ENCODE results near the gene MAS1L. TPM values are rescaled to one million over a fixed set of nuclear protein-coding genes. Genes with fewer than 3 reads are reported as not detected.

The MAS1L gene, protein sequence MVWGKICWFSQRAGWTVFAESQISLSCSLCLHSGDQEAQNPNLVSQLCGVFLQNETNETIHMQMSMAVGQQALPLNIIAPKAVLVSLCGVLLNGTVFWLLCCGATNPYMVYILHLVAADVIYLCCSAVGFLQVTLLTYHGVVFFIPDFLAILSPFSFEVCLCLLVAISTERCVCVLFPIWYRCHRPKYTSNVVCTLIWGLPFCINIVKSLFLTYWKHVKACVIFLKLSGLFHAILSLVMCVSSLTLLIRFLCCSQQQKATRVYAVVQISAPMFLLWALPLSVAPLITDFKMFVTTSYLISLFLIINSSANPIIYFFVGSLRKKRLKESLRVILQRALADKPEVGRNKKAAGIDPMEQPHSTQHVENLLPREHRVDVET
- not detected for total RNA-seq

DNA sequence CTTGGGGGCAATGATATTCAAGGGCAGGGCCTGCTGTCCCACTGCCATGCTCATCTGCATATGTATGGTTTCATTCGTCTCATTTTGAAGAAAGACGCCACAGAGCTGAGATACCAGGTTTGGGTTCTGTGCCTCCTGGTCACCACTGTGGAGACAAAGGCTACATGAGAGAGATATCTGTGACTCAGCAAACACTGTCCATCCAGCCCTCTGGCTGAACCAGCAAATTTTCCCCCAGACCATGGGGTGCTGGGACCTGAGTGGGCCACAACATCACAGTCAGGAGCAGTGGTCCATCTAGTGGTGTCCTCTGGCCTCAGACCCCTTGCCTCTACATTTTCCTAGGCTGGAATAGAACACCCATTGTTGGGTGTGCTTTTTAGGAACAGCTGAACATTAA, at the start of gene MAS1L:
Gene MAS1L, minus strand, starts transcription at position 297 of the 400 bp plus-strand sequence. Its CDS starts 54 bp downstream, at position 243.
- no peak for DNase-seq (ENCODE audit: low spot score)
- no peak for ATAC-seq

DNA sequence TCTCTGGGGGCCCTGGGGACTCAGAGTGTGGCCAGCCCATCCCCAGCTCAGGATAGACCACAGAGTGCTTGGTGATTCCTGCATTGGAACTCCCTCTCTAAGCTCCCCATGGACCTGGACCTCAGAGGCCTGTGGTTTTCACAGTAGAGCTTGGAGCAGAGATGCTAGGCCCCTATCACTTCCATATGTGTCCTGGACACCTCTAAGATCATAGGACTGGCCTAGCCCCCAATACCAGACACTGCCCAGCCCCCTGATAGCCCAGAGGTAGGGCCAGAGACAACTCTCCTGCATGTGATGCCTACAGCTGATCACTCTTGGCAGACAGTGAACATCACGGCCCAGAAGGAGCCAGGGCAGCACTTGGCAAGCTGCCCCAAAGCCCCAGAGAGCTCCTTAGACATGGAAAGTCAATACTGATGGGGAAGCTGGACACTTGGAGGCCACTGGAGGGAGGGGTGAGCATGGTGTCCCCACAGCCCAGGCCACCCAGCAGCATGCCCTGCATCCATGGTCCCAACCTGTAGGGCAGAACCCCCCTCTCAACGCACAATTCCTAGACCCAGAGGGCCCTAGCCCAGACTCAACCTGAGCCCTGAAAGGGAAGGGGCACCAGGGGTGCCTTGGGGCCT, 44.7 kb upstream of the MAS1L start:
- ATAC-seq (no peak), DNase-seq (ENCODE audit: low spot score) (no peak)

DNA sequence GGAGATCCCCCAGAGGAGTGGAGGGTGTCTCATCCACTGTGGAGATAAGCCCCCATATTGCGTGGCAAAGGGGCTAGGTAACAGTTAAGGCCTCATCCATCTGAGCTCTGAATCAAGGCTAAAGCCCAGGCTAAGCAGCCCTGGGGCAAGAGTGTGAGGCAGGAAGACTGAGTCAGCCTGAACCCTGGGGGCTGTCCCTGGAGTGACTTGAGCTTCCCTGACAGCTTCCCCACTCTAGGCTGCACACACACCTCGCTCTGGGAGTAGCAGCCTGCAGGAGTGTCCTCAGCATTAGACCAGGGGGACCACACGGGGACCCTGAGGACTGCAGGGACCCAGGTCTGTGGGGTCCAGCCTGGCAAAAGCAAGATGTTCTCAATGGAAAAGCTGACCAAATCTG, 43.9 kb upstream of the MAS1L start:
- no peak for ATAC-seq
- no peak for DNase-seq (ENCODE audit: low spot score)

DNA sequence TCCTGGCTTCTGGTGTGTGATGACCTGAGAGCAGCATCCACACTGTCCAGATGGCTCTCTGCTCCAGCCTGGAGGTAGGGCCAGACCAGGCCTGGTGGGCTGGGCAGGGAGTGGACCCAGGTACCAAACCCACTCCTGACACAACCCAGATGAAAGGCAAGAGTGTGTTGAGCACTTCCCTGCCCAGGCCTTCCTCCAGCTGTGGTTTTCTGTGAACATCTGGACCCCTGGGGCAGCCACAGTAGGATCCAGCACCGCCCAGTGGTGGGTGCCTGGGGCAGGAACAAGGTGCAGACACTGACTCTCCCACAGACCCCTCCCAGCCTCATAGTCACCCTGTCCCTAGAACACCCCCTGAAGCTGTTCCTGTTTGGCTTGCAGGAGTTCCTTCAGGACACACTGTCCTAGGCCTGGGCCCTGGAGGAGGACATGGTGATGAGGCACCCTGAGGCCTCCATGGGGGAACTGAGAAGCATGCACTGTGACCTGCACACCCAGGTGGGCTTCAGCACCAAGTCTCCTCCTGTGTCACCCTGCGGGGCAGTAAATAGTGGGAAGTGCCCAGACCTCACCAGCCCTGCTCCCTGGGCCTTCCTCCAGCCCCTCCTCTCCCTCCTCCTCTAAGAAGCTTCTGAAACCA, 43.0 kb upstream of the MAS1L start:
- DNase-seq (ENCODE audit: low spot score) = no peak

DNA sequence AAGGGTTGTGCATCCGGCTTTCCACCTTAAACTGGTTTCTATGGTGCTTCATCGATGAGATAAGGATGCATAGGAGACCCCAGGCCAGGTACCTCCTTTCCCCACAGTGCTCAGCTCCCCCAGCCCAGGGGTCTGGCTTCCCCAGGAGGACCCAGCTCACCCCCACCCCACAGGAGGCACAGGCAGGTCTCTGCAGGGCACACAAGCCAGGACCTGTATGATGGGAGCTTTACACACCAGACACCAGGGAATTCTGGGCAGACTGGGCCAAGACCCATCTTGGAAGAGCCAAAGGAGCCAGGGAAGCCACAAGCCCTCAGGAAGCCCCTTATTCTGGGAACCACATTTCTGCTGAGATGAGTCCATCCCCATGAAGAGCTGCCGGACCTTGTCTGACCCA, 42.2 kb upstream of the MAS1L start:
- no peak for ATAC-seq

More for the DNA sequence above, 43.0 kb upstream of the MAS1L start:
- no peak for ATAC-seq

DNA sequence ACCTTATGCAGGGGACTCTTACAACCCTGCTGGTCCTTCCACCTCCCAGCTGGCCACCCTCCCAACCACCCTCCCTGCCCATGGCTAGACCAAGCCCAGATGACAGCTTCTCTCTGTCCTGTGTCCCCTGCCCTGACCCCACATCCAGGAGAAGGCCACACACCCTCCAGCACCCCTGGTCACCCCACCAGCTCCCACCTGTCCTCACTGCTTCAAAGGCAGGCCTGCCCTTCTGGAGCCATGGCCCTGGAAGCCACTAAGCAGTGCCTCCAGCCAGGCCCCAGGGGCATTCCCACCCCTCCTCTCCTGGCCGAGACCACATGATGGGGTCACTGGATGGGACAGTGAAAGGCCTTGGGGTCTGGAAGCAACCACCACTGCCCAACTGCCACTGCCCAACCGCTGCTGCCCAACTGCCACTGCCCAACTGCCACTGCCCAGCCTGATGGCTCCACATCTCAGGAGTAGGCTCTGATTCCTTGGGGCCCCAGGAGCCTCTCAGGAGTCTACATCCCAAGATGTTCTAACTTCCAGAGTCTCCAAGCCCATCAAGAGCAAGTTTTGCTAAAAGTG, 41.3 kb upstream of the MAS1L start:
- DNase-seq (ENCODE audit: low spot score) = no peak
- ATAC-seq = no peak

More for the DNA sequence above, 42.2 kb upstream of the MAS1L start:
- DNase-seq (ENCODE audit: low spot score) = no peak

DNA sequence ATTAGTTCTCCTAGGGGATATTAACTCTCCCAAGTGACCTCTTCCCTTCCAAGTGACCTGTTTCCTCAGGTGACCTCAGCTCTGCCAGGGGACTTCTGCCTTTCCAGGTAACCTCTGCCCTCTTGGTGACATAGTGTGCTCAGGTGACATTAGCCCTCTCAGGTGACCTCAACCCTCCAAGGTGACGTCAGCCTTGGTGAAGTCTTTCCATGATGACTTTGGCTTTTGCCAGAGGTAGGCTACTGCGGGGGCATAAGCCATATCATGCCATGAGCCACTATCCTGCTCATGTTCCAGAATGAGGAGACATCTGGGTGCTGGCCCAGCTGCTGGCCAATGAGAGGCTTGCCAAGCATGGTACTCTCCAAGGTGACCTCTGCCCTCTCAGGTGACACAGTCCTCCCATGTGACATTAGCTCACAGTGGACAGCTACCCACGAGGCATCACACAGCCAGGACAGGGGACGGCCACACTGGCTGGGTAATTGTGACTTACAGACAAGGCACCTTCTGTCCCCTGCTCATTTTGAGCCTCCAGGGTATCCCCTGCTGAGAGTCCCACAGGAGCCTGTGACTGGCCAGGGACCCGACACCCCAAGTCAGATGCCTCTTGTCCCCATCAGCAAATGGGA, 40.7 kb upstream of the MAS1L start:
- ATAC-seq = peak; percentile 55

DNA sequence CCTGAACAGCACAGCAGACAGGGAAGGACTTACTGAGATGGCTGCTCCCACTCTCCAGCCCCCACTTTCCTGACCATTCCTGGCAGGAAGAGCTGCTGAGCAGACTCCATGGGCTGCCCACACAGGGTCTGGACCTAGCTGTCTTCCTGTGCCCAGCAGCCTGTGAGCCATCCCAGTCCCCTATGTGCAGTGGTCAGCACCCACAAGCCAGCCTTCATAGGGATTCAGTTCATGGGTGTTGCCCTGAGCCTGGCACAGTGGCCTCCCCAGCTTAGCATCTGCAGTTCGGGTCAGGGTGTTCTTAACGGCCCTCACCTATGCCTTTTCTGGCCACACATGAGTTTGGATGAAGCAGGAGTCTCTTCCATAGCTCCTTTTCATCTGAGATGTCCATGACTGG, 39.8 kb upstream of the MAS1L start:
- DNase-seq (ENCODE audit: low spot score) = no peak
- no peak for ATAC-seq

More for the DNA sequence above, 40.7 kb upstream of the MAS1L start:
- no peak for DNase-seq (ENCODE audit: low spot score)

DNA sequence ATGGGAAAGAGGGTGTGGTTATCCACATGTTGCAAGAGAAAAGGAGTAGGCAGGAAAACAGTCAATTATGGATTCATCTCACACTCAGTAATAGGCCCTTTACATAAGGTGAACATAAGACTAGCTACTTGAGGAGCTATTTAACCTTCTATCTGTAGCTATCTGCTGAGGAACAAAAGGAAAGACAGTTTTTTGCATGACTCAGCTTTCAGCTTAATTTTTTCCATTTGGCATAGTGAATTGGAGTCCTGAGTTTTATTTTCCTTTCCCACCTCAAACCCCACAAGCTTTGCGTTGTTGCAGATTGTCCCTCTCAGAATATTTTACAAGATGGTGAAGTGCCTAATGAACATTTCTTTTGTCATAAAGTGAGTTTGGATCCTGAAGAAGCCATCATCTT, 39.4 kb upstream of the MAS1L start:
- ATAC-seq = no peak
- no peak for DNase-seq (ENCODE audit: low spot score)

DNA sequence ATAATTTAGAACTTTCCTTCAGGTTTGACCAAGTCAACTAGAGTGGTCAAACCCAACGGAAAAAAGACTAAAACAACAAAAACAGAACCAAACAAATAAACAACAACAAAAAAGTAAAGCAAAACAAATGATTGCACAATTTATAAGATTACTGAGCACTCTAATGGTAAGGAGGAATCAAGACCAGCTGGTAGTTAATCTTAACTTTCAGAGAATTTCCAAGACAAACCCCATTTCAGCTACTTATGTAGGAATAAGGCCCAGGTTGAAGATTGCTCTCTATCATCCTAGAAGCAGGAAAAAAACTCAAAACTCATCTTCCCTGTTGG, 37.5 kb upstream of the MAS1L start:
- DNase-seq (ENCODE audit: low spot score) (no peak), ATAC-seq (no peak)

DNA sequence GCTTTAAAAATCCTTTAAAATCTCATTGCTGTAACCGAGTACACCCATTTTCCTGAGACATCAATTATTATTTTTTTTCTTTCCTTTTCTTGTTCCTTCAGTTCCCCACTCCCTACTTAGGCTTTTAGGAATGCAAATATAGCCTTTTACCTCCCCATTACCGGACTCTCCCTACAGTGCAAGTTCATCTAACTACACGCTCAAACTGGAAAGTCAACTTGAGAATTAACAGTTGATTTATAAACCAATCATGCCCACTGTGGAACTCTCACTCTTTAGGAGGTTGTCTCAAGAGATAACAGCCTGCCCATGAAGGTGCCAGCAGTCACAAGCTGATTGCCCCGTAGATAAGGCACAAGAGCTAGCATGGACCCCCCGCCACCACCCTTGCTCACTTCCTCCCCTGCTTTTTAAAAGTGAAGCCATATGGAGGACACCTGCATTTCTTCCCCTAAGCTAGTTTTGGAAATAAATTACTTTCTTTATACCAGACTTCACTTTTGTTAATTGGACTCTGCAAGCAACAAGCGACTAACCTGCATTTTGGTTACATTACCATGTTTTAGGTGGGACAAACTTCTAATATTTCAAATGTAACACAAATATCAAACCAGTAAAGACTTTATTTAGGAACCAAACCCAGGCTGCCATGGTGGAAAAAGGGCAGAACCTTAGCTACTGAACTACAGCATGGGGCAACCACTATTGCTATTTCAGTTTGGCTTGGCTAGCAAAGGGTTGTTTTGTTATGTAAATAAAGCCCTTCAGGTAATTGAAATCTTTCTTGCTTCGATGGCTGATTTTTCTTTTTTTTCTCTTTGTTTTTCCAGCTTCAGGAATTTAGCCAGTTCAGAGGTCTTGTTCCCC, 36.9 kb upstream of the MAS1L start:
- no peak for DNase-seq (ENCODE audit: low spot score)
- ATAC-seq = no peak

DNA sequence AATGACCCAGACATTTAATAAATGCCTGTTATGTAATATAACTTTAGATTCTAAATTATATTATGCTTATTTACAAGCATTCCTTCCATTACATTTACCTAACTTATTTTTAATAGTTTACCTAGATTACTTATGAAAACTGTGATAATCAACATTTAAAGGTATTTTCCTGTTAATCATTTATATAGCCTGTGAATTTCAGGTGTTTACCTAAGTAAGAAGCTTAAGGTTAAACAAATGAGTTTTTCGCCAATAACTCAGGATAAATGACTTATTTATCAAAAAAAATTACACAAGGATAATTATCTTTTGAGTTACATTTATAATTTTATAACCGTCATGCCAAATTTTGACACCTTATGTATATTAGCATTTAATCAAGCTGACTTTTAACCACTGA, 36.3 kb upstream of the MAS1L start:
- no peak for DNase-seq (ENCODE audit: low spot score)
- no peak for ATAC-seq

DNA sequence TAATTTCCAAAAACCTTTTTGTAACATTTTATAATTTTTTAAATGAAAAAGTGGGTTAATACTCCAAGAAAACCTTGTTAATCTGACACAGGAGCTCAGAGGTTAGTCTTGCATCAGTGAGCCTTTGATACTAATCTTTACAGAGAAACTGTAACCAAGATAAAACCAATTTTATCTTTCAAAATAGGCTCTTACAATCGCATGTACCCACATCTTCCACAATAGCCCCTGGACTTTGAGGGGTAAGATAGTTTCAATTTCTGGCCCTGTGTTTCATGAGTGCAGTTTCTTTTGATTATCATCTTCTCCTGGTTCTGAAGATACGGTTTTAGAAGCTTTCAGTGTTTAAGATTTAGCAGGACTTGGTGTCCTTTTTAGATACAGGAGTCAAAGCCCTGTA, 34.5 kb upstream of the MAS1L start:
- DNase-seq (ENCODE audit: low spot score) (no peak), ATAC-seq (no peak)

DNA sequence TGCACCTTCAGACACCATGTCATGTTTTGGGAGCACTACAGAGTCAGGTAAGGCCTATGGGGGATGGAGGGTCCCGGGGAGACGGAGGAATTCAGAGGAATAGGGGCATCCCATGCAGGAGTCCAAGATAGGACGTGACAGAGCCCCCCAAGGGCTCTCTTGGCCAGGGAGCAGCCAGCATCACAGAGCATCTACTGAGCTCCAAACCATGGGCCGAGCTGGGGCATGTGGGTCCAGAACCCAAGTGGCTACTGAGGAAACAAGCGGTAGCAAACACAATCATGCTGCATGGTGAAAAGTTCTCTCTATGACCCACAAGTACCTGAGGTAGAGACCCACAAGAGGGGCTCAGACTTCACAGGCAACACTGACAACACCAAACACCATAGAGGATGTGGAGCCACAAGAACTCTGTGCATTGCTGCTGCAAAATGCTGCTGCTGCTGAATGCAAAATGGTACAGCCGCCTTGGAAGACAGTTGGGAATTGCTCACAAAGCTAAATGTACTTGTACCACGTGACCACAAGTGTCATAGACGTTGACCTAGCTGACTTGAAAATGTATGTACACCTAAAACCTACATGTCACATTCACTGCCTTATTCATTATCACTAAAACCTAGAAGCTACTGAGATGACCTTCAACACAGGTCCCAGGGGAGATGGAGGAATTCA, 33.4 kb upstream of the MAS1L start:
- DNase-seq (ENCODE audit: low spot score) = no peak
- no peak for ATAC-seq

DNA sequence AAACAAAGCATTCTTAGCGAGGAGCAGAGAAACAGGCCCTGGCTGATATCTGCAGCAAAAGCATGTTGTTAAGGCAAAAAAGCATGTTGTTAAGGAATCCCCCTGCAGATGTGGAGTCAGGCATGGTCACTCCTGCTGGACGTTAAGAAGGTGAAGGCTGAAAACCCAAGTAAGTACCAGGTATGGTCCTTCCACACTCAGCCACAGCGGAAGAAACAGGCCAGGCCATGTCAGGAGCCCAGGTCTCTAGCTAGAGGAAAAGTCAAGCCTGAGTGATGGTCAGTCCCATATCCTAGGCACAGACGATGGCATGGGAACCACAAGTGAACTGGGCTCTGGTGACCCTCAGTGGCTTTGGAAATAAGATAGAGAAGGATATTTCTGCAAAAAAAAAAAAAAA, 32.5 kb upstream of the MAS1L start:
- DNase-seq (ENCODE audit: low spot score) (no peak), ATAC-seq (no peak)

DNA sequence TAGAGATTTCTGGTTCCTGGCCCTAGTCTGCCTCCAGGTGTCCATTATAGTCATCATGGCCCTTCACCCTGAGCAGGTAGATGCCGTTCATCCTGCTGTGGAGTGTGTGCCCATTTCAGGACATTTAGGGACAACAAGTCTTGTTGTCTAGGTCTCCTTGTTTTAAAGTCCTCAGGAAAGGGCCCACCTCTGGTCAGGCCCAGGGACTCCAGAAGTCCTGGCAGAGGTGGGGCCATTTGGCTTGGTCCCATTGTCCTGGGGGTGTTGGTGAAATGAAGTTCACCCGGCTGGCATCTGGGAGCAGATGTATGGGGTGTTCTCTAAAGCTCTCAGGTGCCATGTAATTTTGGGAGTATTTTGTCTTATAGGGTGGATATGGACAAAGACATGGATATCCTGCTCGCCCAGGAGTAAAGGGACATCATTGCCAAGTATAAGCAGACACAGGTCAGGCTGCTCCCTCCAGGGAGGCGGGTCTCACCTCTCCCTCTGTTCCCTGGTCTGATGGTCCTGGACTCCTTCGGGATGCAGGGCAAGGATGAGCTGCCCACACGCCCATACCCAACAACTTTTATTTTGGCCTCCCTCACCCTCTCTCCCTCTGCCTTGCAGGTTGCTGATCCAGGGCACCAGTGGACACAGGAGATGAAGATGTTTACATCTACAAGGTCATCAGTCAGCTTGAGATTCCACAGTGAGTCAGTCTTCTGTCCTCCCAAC, 31.7 kb upstream of the MAS1L start:
- no peak for DNase-seq (ENCODE audit: low spot score)
- ATAC-seq = no peak

DNA sequence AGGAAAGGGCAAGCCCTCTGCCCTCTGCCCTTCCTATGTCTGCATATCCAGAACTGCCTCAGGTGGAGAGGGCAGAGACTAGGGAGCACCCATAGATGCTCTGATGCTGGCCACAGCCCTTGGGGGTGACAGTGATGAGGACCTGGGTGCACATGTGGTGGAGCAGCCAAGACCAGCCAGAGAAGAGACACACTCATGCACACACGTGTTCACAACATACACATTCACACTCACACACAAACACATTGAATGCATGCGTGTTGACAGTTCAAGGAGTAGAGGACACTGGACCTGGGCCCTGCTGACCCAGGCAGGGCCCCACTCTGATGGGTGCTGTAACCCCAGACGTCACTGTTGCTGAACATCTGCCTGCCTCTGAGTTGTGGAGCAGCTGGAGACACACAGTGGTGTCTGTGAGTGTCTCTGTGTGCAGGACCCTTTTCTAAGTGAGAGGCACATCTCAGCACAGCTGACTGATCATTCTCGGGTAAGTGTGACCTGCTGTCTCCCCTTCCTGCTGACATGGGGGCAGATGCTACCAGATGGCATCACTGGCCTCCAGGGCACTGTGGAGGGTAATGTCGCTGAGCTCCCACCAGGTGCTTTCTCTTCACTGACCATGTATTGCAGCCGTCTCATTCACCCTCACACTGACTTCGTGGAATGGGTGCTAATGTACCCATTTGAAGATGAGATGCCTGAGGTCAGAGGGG, 30.1 kb upstream of the MAS1L start:
- ATAC-seq (no peak), DNase-seq (ENCODE audit: low spot score) (no peak)

DNA sequence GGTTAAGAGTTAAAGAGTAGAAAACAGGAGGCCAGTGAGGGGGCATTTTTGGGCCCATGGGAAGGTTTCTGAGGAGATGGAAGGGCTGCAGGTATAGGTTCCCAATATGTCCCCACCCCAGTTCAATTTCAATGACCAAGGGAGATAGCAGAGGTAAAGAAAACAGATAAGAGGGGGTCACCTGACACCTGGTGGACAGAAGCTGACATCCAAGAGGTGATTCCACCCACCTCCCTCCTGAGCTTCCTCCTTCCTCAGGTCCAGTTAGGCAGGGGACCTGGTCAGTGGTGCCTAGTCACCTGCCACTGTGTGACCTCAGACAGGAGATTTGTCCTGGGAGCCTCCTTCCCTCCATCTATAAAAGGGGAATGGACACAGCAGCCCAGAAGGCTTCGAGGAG, 29.5 kb upstream of the MAS1L start:
- no peak for DNase-seq (ENCODE audit: low spot score)
- ATAC-seq = no peak

DNA sequence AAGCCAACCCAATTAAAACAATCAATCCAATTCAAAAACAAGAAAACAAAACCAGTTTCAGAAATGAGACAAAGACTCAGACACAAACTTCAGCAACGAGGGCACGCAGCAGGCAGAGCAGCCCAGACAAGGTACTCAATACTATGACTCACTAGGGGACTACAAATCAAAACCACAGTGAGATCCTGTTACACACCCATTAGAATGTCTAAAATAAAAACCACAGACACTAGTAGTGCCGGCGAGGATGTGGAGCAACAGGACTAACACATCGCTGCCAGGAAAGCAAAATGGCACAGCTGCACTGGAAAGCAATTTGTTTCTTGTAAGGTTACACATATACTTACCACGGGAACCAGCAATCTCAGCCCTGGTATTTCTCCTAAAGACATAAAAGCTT, 28.4 kb upstream of the MAS1L start:
- no peak for DNase-seq (ENCODE audit: low spot score)
- ATAC-seq = no peak

Data from left lobe of liver (tissue), 2 donors.